SIG-M5 treated with dmso at 0.1 percent for 504 hours (cell line): ENCODE data around the gene CST9L.

Experiments
- DNase-seq: peaks from one replicate; lab custom pipeline; 2025; ENCODE audit not compliant: unreplicated experiment; lab: John Stamatoyannopoulos, UW

CST9L gene

DNA sequence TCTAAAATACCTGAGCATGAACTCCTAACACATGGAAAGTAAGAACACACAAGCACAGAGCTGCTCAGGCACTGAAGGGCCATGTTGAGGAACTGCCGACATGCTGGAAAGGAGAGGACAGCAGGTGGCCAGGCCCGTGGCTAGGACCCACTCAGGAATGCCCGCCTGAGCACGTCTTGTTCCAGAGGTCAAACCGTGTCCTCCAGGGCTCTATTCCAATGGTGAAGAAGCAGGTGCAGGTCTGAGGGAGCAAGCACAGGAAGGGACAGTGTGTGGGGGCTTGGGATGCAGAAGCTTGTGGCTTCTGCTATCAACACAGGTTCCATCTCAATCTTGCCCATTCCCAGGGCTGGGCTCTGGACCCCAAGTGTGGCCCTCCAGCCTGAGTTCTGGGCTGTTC lies 20.7 kb downstream of the CST9L start:
- DNase-seq, result no peak

DNA sequence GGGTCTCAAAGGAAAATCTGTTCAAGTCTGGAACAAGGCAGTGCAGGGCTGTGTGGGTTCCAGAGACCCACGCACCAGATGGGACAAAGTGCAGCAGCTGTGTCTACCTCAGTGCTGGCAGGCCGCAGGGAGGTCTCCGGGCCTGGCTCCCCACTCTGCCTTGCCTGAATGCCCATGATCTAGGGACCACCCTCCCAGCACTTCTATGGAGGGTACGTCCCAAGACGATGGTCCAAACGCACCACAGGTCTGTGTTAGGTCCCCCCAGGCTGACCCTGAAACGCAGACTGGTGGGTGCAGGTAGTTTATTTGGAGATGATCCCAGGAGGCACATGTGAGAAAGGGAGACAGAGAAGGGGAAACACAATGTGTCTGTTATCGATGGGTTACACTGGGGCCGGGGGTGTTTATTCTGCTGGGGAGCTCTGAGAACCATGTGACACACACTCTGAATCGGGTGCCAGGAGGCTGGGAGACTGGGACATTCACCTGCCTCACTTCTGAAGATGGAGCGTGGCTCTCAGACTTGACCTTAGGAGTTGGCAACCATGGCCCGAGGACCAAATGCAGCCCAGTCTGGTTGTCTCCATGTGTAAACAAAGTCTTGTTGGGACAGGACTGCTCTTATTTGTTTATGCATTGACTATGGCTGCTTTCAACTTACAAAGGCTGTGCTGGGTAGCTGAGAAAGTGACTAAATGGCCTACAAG lies 21.7 kb downstream of the CST9L start:
- no peak for DNase-seq

DNA sequence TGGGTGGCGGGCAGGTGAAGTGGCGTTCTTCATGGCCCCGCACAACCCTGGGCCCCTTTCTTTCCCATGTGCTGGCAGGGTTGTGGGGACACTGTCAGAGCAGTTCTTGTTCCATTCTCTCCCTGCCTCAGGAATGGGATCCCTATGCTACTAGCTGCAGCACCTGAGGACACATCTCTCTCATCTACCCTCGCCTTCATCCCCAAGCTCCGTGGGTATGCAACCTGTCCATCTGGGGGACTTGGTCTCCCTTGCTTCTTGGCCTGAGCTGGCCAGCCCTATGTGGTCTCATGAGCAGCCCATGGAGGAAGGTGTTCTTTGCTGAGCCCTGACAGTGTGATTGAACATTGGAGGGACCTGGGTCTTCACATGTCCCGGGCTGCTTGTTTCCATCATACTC lies 24.2 kb downstream of the CST9L start:
- no peak for DNase-seq

DNA sequence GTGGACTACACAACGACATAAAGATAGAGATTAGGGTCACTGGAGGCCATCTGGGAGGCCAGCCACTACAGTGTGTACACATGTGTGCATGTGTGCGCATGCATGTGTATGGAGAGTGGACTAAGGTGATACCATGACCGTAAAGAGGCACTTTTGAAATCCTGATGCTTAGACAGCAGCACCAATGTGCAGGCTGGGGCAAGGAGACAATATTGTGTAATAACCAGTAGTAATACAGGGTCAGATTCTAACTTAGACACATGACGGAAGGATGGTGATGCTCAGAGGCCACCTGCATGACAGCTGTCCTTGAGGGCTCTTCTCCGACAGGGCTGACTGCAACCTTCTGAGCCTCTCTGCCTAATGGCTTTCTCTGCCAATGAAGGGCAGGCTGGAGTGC lies 25.5 kb downstream of the CST9L start:
- no peak for DNase-seq

DNA sequence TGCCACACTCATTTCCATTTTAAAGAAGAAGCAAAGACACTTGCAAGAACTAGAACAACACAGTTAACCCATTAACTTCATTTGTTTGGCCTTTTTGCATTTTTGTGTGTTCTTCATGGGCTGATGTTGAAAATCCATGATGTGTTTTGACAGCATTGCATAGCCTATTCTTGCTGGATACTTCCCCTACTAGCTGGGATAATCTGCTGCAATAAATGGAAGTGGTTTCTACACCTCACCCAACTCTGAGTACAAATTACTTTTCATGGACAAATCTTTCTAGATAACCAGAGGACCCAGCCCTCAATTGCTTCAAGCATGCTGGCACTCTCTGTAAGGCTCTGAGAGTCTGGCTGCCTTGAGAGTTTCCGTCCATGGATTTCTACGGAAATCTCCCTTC lies 26.5 kb downstream of the CST9L start:
- no peak for DNase-seq

DNA sequence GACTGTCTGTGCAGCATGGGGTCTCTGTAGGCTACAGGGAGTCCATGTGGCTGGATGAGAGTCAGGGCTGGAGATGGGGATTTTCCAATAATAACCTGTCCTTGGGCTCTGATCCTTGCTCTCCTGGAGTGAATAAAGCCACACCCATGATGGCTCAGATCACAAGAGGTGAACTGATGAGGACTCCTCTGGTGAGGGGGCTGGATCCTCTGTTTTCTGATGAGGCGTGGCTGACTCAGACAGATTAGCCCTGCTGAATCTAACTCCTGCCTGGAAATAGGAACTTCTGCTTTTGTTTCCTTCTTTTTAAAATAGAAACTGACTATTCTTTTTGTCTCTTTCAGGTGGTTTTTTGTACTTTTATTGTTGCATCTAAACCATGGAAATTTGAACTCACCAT lies 27.0 kb downstream of the CST9L start:
- DNase-seq, result peak; percentile 51

DNA sequence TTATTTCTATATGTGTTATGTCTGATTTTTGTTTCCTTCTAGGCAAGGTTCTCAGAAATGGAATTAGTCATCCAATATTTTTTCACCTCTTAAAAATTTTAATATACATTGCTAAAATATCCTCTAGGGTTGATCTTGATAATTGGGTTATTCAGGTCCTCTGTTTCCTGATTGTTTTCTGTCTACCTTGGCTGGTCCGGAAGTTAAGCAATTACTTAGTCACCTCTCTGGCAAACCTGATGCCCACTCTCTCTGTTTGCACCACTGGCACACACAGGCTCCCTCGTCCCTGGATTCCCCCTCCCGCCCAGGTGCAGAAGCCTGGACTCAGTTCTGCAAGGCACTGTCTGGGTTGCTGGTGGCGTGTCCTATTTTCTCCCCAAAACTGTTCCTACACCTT lies 27.7 kb downstream of the CST9L start:
- no peak for DNase-seq

DNA sequence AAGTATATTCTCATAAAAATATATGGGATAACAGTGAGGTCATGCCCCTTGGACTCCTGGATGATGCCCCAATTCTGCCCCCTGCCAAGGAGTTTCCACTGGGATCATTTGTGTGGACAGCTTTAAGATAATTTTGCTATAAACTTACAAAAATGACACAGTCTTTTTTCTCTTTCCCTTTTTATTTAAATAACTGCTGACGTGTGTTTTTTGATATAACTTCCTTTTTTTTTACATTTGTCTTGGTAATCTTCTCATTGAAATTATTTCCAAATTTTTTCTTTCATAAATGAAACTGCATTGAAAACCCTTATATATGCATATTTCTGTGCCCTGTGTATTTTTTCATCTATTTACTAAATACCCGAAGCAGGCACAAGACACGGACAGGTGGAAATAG lies 31.3 kb downstream of the CST9L start:
- no peak for DNase-seq

DNA sequence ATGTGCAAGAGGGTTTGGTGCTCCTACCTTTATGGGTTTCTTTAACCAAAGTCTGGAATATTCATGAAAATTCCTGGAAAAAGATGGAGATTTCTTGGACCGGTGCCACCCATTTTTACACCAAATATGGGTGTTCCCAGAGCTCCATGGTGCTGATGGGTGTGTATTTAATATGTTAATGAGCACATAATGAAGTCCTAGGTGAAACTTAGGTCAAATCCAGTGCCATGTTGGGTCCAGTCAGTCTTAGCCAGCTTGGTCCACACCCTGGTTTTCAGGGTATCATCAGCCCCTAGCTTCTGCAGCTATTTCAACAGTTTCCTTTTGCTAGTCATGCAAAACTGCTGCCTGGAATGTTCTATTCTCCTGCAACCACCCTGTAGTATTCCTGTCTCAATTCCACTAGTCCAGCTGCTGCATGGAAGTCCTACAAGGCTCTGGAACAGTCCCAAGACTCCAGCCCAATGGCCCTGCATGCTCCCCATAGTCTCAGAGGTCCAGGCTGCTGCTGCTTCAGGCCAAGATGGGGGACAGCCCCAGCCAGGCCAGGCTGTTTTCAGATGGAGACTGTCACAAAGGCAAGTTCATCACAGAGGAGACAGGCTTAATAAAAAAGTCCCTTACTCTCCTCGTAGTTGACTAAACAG lies 31.8 kb downstream of the CST9L start:
- DNase-seq, result no peak

DNA sequence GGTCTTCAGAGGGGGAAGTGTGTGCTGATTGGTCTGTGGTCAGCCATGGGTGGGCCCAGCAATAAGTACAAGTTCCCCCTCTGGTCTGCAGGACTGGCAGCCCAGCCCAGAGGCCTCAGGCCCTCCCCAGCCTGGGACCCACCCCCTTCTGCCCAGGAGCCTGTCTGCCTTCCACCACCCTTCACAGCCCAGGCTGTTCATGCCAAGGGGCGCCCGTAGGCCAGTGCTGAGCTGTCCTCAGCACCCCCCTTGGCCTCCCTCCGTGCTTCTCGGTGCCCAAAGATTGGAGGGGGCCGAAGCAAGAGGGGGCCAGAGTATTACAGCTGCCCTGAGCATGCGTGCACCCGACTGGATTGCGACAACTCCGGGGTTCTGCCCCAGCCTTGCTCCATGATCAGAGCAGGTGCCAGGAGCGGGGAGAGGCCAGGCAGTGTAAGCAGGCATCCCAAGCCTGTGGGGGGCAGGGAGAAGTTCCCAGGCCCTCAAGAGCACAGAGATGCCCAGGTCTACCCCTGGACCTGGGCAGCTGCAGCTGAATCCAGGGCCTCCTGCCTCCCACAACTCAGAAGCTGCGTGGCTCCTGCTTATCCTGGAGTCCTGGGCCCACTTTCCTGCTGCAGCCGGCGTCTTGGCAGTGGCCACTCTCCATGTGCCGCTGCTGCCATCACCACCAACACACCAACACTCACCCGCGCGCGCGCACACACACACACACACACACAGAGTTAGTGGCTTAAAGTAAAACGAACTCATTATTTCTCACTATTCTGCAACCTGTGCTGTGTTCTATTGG lies 33.3 kb downstream of the CST9L start:
- no peak for DNase-seq

DNA sequence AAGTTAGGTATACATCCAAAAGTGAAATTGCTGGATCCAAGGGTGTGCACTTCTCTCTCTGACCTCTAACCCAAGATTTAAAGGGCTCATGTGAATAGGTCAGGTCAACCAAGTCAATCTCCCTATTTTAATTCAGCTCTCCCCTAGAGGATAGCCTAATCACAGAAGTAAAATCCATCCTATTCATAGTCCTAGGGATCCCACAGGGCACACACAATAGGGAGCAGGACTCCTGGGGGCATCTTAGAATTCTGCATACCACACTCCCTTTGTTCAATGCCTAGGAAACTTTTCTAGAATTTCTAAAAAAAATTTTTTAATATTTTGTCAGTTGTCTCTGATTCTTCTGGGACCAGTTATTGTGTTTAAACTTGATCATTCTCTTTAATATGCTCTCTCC lies 35.1 kb downstream of the CST9L start:
- DNase-seq, result no peak

DNA sequence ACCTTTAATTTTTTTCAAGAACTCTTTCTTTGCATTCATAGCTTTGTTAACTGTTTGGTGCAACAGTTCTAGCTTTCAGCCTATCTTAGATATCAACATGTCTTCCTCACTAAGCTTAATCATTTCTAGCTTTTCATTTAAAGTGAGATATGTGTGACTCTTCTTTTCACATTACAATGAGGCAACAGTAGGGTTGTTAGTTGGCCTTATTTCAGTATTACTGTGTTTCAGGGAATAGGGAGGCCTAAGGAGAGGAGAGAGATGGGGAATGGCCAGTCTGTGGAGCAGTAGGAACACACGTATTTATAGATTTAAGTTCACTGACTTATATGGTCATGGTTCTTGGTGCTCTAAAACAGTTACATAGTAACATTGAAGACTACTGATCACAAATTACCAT lies 35.8 kb downstream of the CST9L start:
- no peak for DNase-seq

DNA sequence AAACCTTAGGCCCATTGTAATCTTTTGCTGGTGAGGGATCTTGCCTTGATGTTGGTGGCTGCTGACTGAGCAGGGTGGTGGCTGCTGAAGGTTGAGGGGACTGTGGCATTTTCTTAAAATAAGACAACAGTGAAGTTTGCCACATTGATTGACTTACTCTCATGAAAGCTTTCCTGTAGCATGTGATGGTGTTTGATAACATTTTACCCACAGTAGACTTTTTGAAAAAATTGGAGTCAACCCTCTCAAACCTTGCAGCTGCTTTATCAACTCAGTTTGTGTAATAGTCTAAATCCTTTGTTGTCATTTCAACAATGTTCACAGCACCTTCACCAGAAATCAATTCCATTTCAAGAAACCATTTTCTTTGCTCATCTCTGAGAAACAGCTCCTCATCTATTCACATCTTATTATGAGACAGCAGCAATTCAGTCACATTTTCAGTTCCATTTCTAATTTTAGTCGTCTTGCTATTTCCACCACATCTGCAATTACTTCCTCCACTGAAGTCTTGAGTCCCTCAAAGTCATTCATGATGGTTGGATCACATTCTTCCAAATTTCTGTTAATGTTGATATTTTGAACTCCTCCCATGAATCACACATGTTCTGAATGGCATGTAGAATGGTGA lies 37.2 kb downstream of the CST9L start:
- no peak for DNase-seq

DNA sequence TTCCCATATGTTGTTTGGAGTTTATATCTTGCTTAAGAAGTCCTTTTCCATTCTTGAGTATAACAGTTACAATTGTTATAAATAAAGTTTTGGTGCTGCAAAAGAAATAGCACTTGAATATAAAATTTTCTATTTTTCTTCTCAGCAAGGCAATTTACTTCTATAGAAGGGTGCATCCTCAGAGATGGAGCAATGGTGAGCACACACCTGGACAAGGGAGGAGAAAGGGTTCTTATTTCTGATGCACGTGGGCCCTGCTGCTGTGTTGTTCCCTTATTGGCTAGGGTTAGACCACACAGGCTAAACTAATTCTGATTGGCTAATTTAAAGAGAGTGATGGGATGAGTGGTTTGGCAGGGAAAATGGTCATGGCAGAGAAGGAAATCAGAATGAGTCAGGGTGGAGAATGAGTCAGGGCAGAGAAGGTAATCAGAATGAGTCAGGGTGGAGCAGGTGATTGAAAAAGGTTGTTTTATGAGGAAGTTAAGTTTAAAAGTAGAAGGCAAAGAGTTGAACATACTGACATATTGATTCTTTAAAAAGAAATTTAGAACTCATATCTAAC lies 39.3 kb downstream of the CST9L start:
- DNase-seq, result no peak

DNA sequence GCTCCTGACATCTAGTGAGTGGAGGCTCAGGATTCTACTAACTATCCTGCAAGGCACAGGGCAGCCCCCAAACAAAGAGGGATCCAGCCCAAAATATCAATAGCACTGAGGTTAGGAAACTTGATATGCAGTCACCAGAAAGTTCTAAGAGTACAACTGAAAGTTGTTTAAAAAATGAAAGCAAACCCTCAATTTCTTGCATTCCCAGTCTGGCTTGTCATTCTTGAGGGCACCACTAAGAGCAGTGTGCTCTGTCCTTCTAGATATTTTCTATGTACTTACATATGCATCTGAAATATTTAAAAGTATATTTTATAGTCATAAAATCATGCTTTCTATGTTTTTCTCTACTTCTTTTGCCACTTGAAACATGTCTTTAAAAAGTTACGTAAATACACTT lies 41.4 kb downstream of the CST9L start:
- DNase-seq, result no peak

DNA sequence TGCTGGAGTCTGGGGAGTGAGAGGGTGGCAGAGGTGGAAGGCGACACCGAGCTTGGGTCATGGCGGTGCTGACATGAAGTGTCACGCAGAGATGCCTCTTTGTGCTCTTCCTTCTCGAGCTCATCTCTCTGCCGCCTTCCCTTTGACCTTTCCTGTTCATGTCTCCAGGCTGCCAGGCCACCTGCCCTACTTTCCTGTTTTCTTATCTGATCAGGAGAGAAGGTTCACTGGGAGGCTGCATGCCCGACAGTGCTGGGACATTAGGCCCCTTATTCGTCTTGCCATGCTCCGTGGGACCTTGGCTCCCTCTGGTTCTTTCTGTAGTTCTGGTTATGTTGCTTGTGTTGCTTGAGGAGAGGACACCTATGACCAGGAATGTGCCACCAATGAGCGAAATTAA lies 44.1 kb downstream of the CST9L start:
- DNase-seq, result no peak

DNA sequence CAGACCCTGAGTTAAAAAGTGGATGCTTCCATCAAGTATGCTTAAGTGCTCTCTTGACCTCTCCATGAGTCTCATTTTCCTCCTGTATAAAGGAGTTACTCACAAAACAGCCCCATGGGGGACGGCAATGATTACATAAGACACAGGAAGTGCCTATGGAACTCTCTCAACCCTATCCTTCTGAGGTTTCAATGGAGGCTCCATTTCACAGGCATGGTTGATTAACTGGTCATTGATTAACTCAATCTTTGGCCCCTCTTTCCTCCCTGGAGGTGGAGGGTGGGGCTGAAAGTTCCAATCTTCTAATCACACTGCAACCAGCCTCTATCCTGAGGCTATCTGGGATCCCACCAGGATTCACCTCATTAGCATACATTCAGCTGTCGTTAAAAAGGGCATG lies 48.1 kb downstream of the CST9L start:
- DNase-seq, result no peak

DNA sequence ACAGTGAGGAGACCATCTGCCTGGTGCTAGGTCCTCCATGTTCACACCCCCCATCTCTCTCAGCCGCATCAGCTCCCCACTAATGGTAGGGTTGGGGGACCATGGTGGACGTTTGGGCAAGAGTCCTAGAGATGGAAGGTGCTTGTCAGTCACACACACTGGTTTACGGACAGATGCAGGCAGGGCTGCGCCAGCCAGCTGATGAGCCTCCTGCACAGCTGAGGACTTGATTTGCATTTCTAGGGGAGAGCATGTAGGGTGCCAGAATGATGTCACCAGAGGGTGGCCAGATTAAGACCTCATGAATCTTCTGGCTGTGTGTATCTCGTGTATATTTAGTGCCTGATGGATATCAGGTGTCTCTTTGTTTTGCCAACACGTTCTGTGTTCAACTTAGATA lies 48.7 kb downstream of the CST9L start:
- no peak for DNase-seq

DNA sequence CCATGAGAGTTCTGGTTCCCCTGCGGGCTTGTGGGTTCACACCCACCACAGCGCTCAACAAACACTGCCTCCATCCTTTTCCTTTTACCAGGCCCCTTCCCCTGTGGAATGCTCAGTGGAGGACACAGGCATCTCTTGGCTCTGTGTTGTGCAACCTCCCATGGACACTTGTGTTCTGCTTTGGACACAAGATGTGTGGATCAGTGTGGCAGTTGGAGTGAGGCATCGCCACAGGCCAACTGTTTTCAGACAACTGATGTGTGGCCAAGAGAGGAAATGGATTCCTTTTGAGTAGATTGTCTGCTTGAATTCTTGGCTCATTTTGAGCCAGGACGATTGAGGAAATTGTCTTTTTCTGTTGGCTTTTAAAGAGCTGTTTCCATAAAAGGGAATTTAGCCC lies 50.6 kb downstream of the CST9L start:
- DNase-seq, result no peak

DNA sequence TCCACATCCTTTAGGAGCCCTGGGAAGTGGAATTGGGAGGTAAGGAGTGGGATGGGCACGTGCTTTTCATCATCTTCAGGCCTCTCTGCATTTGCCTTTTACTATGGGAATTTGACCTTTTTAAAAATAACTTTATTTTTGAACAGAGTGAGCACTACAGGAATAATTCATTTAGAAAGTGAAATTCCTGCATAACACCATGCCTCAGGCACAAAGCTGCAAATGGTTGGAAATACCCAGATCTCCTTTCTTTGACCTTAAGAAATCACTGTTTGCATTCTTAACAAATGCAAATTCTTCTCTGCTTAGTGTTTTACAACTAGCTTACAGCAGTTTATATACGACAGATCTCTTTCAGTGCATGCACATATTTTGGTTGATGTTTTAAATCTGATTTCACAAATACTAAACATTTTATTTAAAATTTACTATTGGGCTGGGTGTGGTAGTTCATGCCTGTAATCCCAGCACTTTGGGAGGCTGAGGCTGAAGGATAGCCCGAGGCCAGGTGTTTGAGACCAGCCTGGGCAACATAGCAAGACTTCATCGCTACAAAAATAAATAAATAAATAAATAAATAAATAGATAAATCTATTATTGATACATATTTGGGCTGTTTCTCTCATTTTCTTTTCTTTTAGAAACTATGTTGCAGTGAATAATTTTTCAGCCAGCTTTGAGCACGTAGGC lies 52.9 kb downstream of the CST9L start:
- no peak for DNase-seq

DNA sequence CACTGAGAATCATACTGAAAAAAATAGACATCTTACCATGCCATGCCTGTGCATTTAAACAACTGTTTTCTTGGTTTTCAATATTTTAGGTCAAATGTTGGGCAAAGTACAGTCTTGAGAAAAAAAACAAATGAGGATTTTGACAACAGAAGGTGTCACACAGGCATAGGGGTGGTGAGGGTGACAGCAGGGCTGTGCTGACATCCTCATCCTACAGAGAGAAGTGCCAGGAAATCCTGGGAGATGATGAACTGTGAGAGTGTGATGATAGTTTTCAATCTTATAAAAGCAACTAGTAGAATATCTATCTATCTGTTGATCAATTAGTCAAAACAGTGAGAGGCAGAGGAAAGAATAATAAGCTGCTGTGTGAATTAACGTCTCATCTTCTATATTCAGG lies 53.4 kb downstream of the CST9L start:
- DNase-seq, result no peak
